Measurements from ENCODE around the gene RNF180.

DNA sequence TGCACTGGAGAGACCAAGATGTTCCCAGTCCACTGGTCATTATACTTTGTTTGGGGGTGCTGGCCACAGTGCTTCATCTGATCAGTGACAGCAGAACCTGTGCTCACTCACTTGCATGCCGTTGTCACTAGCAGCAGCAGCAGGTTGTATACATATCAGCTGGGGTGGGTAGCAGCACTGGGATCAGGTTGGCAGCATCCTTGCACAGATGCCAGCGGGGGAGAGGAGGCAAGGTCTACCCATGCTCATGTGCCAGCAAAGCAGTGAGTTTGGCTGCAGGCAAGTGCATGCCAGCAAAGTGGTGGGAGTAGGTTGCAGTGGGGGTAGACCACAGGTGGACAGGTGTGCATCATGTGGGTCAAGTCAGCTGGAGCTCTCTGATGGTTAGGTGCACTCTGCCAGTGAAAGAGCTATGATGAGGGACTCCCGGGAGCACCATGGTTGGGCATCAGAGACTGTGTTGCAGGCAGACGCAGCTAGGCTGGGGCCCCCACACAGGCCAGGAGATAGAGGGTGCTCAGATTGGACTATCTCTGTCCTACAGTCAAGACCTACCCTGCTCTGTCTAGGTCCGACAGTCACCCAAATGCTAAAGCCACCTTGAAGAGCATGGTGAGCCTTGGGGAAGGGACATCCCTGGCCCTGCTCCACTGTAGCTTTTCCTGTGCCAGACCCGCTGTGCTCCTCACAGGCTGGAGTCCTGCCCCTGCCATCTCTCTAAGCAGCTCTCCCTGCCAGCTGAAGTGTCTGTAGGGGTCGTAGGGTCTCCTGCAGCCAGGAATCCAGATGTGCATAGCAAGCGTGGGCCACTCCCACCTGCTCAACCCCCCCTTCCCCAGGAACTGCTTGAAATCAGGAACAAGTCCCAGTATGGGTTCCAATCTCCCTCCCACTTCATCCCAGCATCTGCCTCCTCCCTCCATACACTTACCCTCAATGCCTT lies 119.8 kb downstream of the RNF180 start:
- no peak for TF ChIP-seq POLR2A (IDR thresholded peaks at IDR 0.05; ENCODE audit: low read depth, low read length)
- no peak for TF ChIP-seq TAF1 (IDR thresholded peaks at IDR 0.05; ENCODE audit: borderline replicate concordance, low read depth, low read length)
- TF ChIP-seq POLR2AphosphoS5 (IDR thresholded peaks at IDR 0.05; ENCODE audit: low read depth, low read length), result no peak
